Iris pigment epithelial cell (primary cell): ENCODE results near the gene PLXNB2.
A peak's percentile ranks its signal among the peaks of the same experiment; 100 is the strongest.

Experiments
- DNase-seq: peaks from one replicate; pipeline ENCODE4 v3.0.0-alpha.2; 2011; ENCODE audit warnings: low read depth

The PLXNB2 gene

DNA sequence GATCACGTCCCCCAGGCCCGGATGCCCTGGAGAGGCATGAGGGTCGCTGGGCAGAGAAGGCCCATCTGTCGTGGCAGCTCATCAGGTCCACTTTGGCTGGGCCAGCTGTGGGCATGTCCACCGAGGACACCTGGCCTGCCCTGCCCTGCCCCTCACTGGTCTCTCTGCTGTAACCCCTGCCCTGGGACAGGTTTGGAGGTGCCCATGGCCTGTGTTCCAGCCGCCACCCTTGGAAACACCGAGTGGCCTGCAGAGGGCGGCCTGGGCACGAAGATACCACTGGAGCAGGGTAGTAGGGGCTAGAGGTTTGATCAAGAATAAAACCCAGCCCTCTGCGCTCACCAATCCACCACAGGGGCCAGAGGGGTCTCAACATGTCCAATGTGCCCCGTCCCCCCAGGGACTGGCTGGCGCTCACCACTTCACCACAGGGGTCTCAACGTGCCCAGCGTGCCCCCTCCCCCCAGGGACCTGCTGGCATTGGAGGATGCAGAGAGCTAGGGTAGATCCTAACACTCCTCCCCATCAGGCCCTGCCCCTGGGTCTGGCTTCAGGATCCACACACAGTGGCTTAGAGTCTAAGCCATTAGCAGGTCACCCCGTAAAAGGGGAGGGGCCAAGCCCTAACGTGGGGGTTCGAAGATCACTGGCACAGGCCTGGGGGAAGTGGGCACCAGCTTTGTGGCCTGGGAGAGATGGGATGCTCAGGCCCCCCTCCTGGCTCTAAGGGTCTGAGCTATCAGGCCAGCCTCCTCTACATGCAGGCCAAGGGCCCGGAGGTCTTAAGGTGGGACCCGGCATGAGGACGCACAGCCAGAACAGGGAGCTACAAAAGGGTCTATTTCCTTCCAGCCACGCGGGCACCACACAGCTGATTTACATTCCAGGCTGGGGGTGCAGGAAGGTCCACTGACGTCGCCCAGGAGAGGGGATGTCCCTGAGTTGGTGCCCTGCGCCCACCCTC, 55.1 kb downstream of the PLXNB2 start:
- DNase-seq, result peak; percentile 64

DNA sequence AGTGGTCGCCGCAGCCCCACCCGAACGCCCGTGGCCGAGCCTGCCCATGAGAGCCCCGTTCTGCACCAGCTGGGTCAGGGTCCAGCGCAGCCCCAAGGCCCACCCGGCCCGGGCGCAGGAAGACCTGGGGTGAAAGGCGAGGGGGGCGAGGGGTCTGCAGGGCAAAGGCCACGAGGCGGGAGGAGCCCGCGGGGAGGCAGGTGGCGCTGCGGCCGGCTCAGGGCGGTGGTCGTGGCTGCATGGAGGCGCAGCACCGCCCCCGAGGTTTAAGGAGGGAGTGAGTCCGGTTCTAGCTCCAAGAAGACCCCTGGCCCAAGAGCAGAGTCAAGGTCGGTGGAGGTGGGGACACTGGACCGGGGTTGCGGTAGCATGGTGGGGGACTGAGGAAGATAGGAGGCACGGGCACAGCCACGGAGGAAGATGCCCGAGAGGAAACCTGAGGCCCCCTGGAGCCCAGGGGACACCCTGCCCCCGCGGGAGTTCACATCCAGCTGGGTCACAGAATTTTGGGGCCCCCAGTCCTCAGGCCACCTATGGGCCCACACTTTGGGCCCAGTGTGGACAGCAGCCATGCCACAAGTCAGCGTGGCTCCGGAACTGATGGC, 55.9 kb downstream of the PLXNB2 start:
- no peak for DNase-seq

DNA sequence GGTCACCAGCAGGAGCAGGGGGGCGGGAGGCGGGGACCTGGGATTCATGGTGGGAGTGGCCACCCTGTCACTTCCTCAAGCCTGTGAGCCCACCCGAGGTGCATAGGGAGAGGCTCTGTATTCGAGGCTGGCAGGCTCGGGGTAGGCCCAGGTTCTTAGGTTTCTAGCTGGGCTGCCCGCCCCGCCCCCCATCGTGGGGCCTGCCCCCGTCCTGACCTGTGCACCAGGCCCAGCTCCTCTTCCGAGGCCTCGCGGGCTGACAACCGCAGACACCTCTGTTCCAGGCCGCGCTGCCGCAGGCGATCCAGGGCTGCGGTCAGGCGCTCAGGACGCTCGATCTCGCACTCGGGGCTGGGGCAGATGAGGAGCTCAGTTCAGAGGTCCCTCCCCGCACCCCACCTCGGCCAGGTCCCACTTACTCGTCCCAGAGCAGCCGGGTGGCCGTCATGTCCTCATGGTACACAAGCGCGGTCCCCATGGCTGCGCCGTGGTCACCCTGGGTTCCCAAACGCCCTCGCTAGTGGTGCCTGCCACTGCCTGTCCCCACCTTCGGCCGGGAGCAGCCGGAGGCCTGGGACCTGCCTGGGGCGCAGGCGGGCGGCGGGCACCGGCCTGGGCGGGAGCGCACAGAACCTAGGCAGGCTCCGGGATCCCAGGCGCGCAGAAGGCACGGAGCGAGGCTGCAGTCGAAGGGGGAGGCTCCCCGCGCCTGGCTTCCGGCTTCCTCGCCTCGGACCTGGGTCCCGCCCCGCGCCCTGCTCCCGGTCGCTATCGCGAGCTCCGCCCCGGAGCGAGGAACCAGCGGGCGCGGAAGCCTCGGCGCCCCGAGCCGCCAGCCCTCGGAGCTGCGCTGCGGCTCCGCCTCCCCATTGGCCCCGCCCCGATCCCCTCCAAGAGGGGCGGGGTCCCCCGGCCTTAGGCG, 56.6 kb downstream of the PLXNB2 start, which contains the start of gene HDAC10:
Gene HDAC10, minus strand, starts transcription at position 711 of the 922 bp plus-strand sequence. Its CDS starts 233 bp downstream, at position 478.
- DNase-seq, result peak; percentile 86

DNA sequence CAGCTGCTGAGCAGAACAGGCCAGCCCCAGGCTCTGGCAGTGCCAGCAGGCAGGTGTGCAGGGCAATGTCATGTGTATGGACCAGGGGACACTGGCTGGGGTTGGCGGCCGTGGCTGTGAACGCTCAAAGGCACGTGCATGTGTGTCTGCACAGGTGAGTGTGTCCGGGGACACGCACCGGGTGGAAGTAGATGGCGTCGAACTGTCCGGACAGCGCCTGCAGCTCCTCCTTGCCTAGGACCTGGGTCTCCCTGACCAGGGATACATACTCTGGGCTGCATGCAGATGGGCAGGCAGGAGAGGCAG, 57.2 kb downstream of the PLXNB2 start:
- DNase-seq, result no peak

DNA sequence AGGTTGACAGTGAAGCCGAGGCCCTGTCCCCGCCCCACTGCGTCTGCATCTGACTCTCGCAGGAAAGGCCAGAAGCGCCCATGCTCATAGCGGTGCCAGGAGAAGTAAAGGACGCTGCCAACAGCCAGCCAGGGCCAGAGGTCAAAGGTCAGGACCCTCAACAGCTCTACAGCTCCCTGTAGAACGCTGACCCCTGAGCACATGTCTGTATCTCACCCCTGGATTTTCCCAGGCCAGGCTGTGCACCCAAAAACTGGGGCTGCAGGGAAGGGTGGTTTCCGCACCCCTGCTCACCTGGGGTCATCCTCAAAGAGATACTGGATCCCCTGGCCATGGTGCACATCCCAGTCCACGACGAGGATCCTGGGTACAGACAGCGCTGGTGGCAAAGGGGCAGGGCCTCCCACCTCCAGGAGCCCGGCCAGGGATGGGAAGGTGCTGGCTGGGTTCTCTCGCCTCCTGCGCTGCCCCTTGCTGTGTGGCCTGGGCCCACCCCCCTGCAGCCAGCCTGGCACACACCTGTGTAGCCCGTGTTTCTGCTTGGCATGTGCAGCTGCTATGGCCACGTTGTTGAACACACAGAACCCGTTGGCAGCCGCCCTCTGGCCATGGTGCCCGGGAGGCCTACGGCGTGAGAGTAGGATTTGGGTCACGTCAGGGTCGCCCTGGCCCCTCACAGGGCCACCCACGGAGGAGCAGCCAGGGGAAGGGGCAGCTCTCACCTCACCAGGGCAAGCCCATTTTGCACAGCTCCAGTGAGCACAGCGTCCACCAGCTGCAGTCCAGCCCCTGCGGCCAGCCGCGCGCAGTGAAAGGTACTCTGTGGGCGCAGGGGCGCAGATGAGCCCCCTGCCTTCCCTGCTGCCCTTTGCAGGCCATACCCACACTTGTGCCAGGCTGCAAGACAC, 57.9 kb downstream of the PLXNB2 start:
- DNase-seq, result no peak

DNA sequence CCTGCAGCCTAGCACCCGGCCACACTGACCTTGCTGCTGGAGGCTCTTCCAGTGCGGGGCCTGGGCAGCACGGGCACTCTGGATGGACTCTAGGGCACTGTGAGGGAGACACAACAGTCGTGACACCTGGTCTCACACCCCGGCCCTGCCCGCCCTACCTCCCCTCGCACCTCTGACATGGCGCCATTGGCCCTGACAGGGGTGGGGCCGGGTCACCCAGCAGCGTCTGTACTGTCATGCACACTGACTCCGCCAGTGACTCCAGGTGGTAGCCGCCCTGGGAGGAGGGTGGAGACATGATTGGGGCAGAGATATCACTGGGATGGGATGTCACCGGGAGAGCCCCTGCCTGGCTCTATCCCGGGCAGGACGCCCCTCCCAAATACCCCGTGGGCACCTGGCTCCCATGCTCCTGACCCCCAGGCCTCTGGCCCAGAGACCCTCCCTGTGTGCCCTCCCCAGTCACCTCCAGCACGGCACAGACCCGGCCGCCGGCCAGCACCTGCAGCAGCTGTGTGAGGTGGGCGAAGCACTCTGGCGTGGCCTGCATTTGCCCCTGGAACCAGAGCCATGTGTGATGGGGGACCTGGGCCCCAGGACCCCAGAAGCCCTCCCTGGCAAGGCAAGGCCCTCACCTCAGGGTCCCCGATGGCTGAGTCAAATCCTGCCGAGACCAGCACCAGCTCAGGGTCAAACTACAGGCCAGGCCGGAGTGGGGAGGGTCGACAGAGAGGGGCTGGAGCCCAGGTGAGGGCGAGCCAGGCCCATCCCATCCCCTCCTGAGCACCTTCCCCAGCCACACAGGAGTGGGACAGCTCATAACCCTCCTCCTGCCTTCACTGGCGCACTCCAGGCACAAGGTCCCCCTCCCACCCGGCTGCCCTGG, 59.0 kb downstream of the PLXNB2 start:
- no peak for DNase-seq

DNA sequence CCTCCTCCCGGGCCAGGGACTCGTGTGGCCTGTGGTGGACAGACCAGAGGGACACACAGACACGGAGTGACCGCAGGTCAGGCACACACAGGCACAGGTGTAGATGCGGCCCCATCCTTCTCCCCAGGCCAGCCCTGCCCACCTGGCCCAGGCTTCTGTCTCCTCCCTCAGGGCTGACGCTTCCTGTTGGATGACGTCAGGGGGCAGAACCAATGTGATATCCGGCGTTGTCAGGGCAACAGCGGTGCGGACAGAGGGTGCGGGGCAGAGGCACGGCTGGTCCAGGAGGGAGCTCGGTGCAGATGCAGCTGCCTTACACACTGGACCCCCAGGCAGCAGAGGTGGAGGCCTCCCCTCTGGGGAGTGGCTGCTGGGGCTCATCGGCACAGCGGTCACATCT, 59.7 kb downstream of the PLXNB2 start:
- DNase-seq, result peak; percentile 80

DNA sequence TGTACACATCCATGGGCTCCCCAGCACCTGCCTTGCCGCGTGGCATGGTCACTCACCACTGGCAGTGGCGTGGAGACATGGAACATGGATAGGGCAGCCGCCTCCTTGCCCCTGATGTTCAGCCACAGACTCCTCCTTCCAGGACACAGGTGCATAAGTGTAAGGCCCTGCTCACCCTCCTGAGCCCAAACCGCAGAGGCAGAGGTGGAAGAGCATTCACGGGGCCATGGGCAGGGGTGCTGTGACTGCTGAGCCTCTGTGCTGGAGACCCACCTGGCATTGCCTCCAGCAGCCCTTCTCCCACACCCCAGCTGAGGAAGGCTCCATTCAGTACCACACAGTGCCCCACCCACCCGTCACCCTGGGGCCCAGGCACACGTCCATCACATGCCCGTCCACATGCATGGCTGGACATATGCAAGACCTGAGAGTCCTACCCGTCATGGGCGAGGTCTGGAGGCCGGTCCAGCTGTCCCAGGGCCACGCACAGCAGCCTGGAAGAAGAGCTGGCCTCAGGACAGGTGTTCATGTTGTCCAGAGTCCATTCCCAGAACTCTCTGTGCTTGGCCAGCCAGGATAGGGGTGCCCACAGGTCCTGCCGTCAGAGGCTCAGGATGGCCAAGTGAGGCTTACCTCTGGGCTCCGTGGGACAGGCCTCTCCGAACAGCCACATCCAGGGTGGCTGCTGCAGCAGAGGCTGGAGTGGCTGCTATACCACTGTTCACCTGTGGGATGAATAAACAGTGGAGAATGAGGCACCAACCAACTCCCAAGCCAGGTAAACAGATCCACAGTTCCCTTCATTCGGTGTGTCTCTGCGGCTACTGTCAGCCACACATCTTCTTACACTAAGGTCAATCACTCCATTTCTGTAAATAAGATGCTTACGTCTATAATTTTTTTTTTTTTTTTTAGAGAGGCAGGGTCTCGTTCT, 60.9 kb downstream of the PLXNB2 start:
- no peak for DNase-seq

DNA sequence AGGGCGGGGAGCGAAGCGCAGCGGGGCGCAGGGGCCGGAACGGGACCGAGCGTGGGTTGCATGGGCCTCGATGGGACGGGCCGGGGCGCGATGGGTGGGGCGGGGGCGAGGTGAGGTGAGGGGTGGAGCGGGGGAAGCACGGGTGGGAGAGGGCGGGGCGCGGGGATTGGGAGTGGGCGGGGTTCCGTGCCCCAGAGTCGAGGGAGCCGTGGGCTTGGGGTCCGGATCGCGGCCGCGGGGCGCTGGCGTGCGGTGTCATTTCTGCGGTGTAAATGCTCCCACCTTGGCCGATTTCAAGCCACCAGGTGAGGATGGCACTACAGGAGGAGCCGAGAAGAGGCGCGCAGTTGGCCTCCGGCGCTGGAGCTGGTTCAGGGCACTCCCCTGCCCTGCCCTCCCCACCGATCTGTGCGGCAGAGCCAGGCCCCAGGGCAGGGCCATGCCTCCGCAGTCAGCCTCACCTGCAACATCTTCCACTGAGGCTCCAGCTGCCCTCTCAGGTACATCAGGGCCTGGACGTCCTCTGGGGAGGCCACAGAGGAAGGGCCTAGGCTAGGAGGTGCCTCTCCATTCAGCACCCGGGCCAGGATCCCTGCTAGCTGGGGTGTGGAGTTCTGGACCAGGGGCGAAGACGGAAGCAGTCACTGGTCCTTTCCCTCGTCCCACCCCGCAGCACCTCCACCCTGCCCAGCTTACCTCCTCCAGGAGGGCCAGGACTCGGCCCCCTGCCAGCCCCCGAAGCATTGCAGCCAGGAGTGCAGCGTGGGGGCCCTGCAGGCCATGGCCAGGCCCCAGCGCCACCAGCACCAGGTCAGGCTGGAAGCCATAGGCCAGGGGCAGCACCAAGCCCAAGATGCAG, 62.0 kb downstream of the PLXNB2 start:
- no peak for DNase-seq

DNA sequence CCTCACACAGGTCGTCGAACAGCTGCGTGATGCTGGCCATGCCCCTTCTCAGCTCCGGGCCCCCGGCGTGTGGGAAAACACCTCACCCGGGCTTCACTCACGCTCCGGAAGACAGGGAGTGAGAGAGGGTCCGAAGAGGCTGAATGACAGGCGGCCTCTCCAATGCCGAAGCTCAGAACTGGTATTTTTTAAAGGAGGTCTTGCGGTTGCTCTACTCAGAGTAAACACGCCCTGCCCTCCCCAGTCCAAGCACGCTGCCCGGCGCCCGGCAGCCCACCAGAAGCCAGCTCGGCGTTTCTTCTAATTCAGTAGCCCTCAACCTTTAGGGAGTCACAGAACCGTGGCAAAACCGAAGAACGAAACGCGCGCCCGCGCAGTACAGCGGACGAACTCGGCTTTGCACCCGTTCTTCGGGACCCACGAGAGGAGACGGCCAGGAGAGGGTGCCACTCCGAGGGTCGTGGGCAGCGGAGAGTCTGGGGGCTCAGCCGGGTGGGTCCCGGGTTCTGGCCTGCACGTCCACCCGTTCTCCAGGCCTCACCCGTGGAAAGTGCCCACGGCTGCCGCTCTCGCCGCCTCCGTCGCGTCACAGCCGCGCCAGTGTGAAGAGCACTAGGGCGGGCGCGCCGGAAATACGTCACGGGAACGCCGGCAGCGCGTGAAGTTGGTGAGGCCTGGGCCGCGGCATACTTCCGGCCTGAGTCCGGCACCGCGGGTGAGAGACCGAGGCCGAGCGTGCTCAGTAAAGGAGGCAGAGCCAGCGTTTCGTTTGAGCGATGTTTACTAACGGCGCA, 62.8 kb downstream of the PLXNB2 start, which contains the start of gene TUBGCP6:
Gene TUBGCP6, minus strand, starts transcription at position 604 of the 794 bp plus-strand sequence. Its CDS starts 564 bp downstream, at position 40.
- peak; percentile 95 for DNase-seq

DNA sequence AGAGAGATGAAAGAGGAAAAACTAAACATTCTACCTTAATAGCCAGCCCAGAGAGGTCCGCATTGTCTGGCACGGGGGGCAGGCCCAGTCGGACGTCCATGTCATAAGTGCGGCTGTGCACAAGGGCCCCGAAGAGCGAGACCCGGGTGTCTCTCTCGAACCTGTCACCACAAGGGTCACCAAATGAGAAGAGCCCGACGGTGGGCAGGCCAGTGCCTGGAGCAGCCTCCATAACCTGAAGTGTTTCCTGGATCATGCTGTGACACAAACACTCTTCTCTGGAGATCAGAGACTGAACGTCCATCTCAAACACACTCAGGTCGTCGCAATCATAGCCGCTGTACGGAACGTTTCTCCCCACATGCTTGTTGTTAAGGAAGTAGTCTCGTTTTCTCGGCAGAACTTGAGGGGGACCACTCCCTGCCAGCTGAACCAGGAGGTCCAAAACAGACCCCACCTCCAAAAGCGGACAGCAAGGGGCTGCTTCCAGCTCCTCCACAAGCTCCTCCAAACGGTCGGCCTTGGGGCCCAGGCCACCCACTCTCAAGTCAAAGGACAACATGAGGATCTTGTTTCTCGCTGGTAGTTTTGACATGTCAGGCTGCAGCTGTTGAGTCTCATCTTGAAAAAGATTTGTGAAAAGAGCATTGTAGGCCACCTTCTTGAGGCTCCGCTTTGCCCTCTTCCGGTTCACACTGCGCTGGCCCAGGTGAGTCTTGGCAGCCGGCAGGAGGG, 63.6 kb downstream of the PLXNB2 start:
- DNase-seq, result peak; percentile 21

DNA sequence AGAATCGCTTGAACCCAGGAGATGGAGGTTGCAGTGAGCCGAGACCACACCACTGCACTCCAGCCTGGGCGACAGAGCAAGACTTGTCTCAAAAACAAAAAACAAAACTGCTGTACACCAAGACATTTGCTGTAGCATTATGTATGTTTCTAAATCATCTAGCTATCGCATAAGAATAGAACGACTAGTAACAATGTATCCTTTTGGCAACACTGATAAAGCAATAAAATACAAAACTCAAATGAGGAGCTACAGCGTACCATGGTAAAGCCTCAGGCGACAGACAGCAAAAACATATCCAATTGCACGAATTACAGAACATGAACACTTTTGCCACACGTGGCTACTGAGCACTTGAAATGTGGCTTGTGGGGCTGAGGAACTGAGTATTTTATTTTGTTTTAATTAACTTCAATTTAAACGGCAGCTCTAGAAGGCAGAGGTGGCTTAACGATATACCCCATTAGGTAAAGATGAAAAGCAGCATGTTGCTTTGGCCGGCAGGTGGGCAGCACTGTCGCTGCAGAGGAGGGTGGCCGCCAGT, 65.0 kb downstream of the PLXNB2 start:
- no peak for DNase-seq

DNA sequence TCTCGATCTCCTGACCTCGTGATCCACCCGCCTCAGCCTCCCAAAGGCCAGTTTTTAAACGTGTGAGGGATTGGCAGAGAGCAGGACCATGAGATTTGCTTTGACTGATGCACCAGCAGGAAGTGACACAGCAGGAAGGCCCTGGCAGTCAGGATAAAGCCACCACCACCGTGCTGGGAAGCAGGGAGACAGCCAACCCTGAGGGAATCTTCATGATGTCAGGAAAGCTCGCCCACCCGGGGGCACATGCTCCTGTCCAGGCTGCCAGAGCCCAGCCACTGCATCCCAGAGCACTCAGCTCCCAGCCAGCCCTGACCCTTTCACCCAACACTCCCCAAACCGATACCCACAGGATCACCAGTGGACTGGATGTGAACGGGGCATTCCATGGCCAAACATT, 68.7 kb downstream of the PLXNB2 start:
- DNase-seq, result no peak

DNA sequence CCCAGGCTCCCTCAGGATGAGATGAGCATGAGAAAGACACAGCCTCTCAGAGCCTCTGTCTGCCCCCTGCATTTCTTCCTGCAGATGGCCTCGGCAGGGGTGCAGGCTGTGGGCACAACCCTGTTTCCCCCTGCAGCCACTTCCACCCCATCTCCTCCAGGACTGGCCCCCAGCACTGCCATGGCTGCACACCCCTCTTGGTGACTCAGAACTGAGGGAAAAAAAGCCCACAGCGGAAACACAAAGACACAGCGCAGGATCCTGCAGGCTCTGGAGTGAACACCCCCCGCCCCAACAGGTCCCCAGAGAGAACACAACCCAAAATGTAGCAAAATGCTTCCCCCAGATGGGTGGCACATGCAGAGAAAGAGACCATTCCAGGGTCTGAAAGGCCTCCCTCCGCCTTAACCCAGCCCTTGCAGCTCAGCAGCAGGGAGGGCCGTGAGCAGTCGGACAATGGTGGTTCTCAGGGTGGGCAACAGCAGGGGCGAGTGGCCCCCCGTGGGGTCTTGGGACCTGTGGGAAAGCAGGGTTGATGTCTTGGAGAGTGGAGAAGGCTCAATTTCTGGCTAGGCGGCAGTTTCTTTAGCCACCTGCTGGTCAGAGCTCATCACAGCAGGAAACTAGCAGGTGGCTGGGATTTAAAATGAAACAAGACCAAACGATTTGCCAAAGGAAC, 70.6 kb downstream of the PLXNB2 start:
- peak; percentile 42 for DNase-seq

DNA sequence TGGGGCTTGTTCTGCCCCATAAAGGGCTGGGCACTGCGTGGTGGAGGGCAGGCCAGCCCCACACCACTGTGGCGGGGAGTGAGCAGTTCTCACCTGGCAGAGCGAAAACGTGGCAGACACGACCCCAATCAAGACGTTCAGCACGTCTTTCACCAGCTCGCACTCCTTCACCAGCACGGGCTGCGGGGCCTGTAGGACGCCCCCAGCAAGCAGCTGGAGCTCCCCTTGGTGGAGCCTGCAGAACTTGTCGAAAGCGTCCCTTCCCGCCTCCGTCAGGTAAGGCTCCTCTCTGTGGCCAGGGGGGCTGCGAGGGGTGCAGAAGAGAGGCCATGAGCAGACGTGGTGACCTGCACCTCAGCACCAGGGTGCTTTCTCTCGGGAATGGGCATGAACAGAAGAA, 74.2 kb downstream of the PLXNB2 start:
- no peak for DNase-seq
